LoVo (cell line): ENCODE data around the gene C12orf75.
"Not testable (repeated sequence)": the region's sequence is repeated elsewhere in the genome, so short reads cannot be mapped to it uniquely, and the experiment has no call there.

ENCODE experiments used
- DNase-seq: peaks from one replicate; pipeline ENCODE4 v3.0.0-alpha.2; 2016; ENCODE audit warnings: low spot score

C12orf75 gene

DNA sequence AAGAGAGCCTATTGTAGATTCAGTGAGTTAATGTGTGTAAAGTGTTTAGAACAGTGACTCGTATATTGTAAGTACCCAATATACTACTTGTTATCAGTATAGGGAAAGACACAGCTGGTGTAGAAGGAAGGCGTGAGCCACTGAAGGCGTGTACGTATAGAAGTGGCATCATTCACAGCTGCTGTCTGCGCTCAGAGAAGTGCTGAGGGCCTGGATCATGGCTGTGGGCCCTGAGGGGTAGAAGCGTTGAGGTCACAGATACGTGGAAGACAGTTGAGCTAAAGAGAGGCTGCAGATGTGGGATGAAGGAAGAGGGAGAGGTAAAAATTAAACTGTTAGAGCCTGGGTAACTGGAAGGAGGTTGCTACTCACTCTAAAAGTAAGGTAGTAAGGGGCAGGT, 5.9 kb downstream of the C12orf75 start:
- DNase-seq: no peak

DNA sequence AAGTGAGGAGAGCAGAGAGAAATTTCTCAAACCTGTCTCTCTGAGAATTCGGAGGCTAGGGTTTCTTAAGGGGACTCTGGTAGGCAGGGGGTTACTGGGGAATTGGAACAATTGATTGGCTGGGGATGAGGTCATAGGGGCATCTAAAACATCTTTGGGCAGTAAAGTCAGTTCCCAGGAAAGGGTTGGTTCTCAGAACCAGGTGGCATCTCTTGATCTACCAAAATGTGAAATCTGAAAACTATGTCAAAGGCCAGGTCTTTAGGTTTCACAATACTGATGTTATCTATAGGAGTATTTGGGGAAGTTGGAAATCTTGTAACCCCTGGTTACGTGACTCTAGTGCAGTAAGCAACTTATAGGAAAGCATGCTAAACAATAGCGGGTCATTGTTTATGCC, 6.9 kb downstream of the C12orf75 start:
- DNase-seq: no peak

DNA sequence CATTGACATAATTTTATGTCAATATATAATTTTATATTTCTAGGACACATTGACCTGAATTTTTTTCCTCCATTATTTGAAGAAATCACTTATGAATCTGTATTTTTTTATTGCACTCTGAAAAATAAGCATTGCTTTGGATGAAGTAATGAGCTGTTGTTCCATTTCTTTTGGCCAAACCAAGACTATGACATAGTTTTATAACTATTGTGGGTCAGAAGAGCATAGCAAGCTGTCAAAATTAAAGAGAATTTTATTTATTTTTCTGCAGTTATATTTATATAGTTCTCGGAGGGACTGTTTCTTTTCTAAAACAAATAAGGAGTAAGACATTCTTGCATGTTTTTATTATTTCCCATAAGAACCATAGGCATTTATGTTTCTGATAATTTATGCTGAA, 8.5 kb downstream of the C12orf75 start:
- DNase-seq: no peak

- DNase-seq: no peak
Observed at GRCh38 chr12:105341010-105341409, 10.5 kb downstream of the C12orf75 start.

DNA sequence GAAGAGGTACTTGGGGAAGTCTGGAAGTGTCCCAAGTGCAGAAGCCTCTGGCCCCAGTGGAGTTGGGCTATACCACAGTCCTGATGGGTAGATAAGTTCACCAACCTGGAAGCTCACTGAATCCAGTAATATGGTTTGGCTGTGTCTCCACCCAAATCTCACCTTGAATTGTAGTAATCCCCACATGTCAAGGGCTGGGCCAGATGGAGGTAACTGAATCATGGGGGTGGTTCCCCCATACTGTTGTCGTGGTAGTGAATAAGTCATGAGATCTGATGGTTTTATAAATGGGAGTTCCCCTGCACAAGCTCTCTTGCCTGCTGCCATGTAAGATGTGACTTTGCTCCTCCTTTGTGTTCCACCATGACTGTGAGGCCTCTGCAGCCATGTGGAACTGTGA, 11.1 kb downstream of the C12orf75 start:
- DNase-seq: not testable (repeated sequence)

GRCh38 chr12:105342464-105342863, 12.0 kb downstream of the C12orf75 start:
- DNase-seq: no peak

DNA sequence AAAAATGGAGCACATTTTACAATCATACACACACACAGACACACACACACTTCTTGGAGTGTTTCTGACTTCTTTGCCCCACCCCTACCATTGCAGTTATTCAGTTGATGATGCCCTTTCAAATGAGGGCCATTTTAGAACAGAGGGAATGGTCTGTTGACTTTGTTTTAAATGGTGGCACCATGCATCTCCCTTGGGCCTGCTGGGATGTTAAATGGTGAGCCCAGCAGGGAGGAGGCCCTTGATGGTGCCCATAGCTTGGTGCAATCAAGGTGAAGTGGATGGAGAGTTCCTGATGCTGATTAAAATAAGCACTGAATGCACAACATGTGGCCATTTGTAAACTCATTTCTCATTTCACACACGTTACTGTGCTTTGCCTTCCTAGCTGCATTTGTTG, 13.3 kb downstream of the C12orf75 start:
- DNase-seq: no peak

- DNase-seq: no peak
Observed at GRCh38 chr12:105347499-105347898, 17.0 kb downstream of the C12orf75 start.

- DNase-seq: no peak
Observed at GRCh38 chr12:105348142-105348541, 17.7 kb downstream of the C12orf75 start.

- no peak for DNase-seq
Observed at GRCh38 chr12:105348561-105348960, 18.1 kb downstream of the C12orf75 start.

DNA sequence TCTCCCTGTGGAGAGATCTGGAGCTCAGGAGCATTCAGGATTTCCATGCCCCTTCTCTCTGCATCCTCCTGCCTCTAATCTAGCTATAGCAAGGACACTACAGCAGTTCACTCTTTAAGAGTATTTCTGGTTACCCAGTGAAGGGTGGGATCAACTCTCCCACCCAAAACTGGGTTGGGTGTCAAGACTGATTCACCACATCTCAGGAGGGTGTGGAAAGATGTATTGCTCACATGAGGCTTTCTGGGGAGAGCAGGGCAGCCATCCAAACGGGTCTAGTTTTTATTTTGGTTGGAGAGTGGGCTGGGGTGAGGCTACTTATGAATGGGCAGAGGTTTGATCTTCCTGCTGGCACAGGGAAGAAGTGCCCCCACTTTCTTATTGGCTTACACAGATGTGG, 18.6 kb downstream of the C12orf75 start:
- DNase-seq: no peak

- DNase-seq: no peak
Observed at GRCh38 chr12:105351523-105351922, 21.0 kb downstream of the C12orf75 start.

DNA sequence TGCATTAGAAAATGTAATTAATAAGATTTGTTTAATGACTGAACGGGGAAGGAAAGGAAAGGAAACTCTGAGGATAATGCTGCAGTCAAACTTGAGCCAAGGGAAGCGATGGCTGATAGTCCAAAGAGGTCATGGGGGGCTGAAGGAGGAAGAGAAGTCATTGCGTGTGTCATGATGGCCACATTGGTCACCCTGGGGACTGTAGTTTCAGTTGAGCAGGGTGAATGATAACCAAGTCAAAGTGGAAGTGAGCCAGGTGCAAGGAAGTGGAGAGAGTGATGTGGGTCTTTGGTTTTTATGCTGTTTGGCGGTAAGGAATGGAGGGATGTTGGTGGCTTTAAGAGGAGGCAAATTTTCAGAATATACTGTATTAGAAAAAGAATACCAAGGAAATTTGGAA, 21.6 kb downstream of the C12orf75 start:
- no peak for DNase-seq

- peak; percentile 50 for DNase-seq
Observed at GRCh38 chr12:105352940-105353635, 22.6 kb downstream of the C12orf75 start.

- peak; percentile 31 for DNase-seq
Observed at GRCh38 chr12:105355752-105356151, 25.3 kb downstream of the C12orf75 start.

DNA sequence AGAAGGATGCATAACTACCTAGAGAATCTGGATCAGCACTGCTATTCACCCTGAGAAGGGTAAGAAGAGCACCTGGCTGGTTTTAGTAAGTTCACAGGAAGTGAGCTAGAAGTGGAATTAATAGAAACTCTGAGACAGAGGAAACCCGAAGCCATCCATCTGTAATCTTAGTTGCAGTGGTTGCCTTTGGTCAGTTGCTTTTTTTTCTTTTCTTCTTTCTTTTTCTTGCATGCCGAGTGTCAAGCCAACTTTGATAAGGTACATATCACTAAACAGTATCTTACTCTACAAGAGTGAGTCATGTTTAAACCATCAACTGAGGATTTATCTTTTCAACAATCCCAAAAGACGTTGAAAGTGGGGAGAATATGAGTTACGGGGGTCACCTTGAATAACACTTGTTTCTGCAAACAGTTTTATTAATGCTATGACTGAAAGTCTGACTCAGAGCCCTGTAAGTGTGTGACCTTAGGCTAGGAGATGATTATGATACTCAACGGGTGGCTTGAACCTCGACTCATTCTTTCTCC, 26.7 kb downstream of the C12orf75 start:
- DNase-seq: peak; percentile 31

- no peak for DNase-seq
Observed at GRCh38 chr12:105358789-105359188, 28.3 kb downstream of the C12orf75 start.

DNA sequence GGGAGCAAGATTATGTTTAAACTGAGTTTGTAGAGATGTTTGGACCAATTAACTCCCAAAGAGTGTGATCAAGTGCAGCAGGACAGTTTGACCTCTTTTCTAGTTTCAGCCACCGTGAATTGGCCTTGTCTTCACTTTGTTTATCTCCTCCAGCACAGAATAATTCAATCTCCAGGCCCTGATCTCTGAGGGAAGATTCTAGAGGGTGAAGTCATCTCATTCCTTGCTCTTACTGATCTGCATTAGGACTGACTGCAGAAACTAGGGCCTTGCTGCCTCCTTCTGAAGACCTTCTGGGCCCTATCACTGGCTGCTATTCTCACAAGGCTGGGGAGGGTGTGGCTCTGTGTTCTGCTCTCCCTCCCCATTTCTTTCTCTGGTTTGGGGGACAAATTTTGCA, 29.4 kb downstream of the C12orf75 start:
- DNase-seq: no peak

DNA sequence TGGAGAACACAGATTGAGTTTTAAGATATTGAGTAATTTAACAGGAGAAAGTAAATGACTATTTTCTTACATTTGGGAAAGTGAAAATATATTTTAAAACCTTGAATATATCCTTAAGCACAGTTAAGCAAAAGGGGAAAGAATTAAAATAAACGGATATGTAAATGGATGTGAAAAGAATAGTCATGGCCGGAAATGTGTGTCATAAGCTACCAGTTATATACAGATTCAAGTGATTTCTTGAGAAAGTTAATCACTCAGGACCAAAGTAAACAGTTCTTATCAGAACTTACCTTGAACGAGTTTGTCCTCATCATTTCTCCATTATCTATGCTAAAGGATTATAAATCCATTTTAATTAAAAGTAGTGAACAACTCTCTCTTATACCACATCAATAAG, 33.4 kb downstream of the C12orf75 start:
- no peak for DNase-seq

GRCh38 chr12:105365231-105365630, 34.7 kb downstream of the C12orf75 start:
- DNase-seq: no peak

DNA sequence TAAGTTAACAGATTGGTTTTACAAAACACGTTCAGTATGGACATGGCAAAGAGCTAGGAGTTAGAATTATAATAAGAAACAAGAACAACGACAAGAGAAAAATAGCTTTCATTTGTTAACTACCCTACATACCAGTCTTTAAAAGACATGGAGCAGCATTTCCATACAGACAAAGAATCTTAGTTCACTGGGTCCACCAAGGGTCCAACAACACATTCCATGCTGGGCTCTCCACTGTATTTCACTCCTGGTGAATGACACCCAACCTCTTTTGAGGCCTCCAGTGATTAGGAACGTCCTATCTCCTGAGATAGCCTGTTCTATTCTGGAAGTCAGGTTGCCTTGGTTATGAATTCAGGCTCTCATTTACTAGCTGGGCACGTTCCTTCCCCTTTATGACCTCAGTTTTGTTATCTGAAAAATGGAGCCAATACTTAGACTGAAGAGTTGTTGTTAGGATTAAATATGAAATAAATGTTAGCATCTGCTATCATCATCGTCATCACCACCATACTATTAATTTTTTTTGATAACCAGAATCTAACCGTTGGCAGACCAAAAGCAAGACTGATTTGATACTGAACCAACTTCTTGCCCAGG, 37.7 kb downstream of the C12orf75 start:
- no peak for DNase-seq

- DNase-seq: no peak
Observed at GRCh38 chr12:105369014-105369413, 38.5 kb downstream of the C12orf75 start.

DNA sequence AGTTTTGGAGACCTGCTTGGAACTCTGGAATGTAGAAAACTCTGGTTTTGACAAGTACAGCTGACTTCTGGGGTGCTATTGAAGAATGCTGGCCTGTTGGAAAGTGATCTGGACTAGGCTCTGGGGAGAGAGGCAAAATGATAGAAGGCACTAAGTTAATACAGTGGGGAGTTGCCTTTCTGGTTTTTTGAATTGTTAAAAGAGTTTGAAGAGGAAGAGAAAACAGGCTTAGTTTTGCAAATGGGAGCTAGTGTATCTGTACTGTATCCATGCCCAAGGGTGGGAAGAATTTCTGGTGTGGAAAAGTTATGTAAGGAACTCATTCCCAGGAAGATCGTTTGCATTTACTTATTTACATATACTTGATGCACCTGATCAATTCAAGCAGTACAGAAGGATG, 43.8 kb downstream of the C12orf75 start:
- no peak for DNase-seq

- no peak for DNase-seq
Observed at GRCh38 chr12:105377077-105377476, 46.6 kb downstream of the C12orf75 start.
